Fibroblast of lung (primary cell): ENCODE data around the gene SPTBN2. TPM values are rescaled to one million over a fixed set of nuclear protein-coding genes. Genes with fewer than 3 reads are reported as not detected.
A peak's percentile ranks its signal among the peaks of the same experiment; 100 is the strongest.

Experiments used
- DNase-seq, 2 donors: peaks; one replicate each; pipeline versions ENCODE4 v3.0.0 to v3.0.0-alpha.2; 2010; ENCODE audit warnings: low read depth in 2 of 2
- H2AFZ ChIP-seq: 2 replicates; pipeline ENCODE4 v1.5.1; 2012; ENCODE audit warnings: low read length, control low read depth, inconsistent platforms
- H3K27ac ChIP-seq: 2 replicates; pipeline ENCODE4 v1.5.1; 2011; ENCODE audit warnings: low read length, control low read depth; ENCODE audit not compliant: insufficient read depth
- H3K27me3 ChIP-seq: 2 replicates; pipeline ENCODE4 v1.5.1; 2011; ENCODE audit warnings: mild to moderate bottlenecking, low read length; ENCODE audit not compliant: control insufficient read depth, insufficient read depth
- H3K36me3 ChIP-seq: 2 replicates; pipeline ENCODE4 v1.5.1; 2011; ENCODE audit warnings: low read length; ENCODE audit not compliant: control insufficient read depth, insufficient read depth
- H3K4me1 ChIP-seq: 2 replicates; pipeline ENCODE4 v1.5.1; 2011; ENCODE audit warnings: low read length; ENCODE audit not compliant: control insufficient read depth, insufficient read depth; ENCODE audit errors: extremely low read depth
- H3K4me2 ChIP-seq: 2 replicates; pipeline ENCODE4 v1.5.1; 2011; ENCODE audit warnings: low read length, control low read depth; ENCODE audit not compliant: insufficient read depth; ENCODE audit errors: extremely low read depth
- H3K4me3 ChIP-seq, 4 experiments: fragments of 200-600 bp in 1 of 4; sonication (generic) in 1 of 4; replicated peaks in 1 of 4; 2 replicates each; pipeline ENCODE4 v1.5.1; 2011 to 2016; ENCODE audit warnings: low read length in 4 of 4, low read depth in 3 of 4, mild to moderate bottlenecking in 3 of 4, control low read depth in 2 of 4, inconsistent platforms in 1 of 4, mixed read lengths in 1 of 4; ENCODE audit not compliant: insufficient read depth in 1 of 4; ENCODE audit errors: control extremely low read depth in 1 of 4
- H3K79me2 ChIP-seq: 2 replicates; pipeline ENCODE4 v1.5.1; 2012; ENCODE audit warnings: mild to moderate bottlenecking, low read length, inconsistent platforms; ENCODE audit not compliant: control insufficient read depth, insufficient read depth
- H3K9ac ChIP-seq: 2 replicates; pipeline ENCODE4 v1.5.1; 2011; ENCODE audit warnings: mild to moderate bottlenecking, low read length, control low read depth; ENCODE audit not compliant: insufficient read depth
- H3K9me3 ChIP-seq: 2 replicates; pipeline ENCODE4 v1.5.1; 2012; ENCODE audit warnings: low read depth, low read length; ENCODE audit not compliant: control insufficient read depth, insufficient read depth
- H4K20me1 ChIP-seq: 2 replicates; pipeline ENCODE4 v1.5.1; 2011; ENCODE audit warnings: low read length; ENCODE audit not compliant: control insufficient read depth, insufficient read depth; ENCODE audit errors: extremely low read depth
- CTCF ChIP-seq, 2 donors: IDR thresholded peaks in 1 of 2; conservative IDR thresholded peaks in 1 of 2; 1 replicate in 1 of 2; 2 replicates in 1 of 2; pipeline ENCODE4 v1.5.1; 2011 to 2012; ENCODE audit warnings: low read length in 2 of 2, control low read depth in 1 of 2, inconsistent platforms in 1 of 2, low read depth in 1 of 2, mild to moderate bottlenecking in 1 of 2
- EZH2 ChIP-seq: IDR thresholded peaks from 2 replicates; pipeline ENCODE4 v1.5.1; 2012; ENCODE audit warnings: low read length, control low read depth, mild to moderate bottlenecking; ENCODE audit errors: missing control alignments
- polyA plus RNA-seq, 2 donors: library from polyadenylated mRNA; depleted of rRNA in 1 of 2; stranded (reverse) in 1 of 2; unstranded in 1 of 2; fragments of >200 nt; gene quantifications; 2 replicates each; pipeline ENCODE4 v1.2.1, GENCODE V29; 2011 to 2012; ENCODE audit warnings: missing spikeins in 1 of 2
- total RNA-seq: library from RNA; depleted of rRNA; stranded (reverse); fragments of >200 nt; gene quantifications from 2 replicates; pipeline ENCODE4 v1.2.1, GENCODE V29; 2014

The SPTBN2 gene
- total and polyA plus RNA-seq, 2 donors (not counting 1 experiment from before 2014, with no cell fraction given), result 0.09 to 0.99 TPM

- H3K9me3 ChIP-seq, result no peaks in the 10 kb centered on the region
- H3K4me3 ChIP-seq, result no peak overlapping the region
- no peak for TF ChIP-seq CTCF (conservative IDR thresholded peaks at IDR 0.05 in 1 of 2, IDR thresholded peaks at IDR 0.05 in 1 of 2; ENCODE audit: low read depth in 1 of 2, low read length in 2 of 2)
- no peak for TF ChIP-seq EZH2
- H3K79me2 ChIP-seq, result no peaks in the 10 kb centered on the region
- no peak overlapping the region for H2AFZ ChIP-seq
- no peaks in the 10 kb centered on the region for H3K4me1 ChIP-seq
- H3K27ac ChIP-seq, result no peak overlapping the region
- DNase-seq, result no peak
- H3K4me2 ChIP-seq, result no peak overlapping the region
- H4K20me1 ChIP-seq, result no peaks in the 10 kb centered on the region
- no peak overlapping the region for H3K9ac ChIP-seq
- peaks cover 17% of the 10 kb centered on the region for H3K27me3 ChIP-seq
- no peaks in the 10 kb centered on the region for H3K36me3 ChIP-seq
These were observed 8.0 kb downstream of the SPTBN2 start for GRCh38 chr11:66720899-66721470.

GRCh38 chr11:66720223-66720898 is 8.7 kb downstream of the SPTBN2 start:
- H3K27me3 ChIP-seq, result peaks cover 16% of the 10 kb centered on the region
- H3K4me2 ChIP-seq, result no peak overlapping the region
- no peak overlapping the region for H3K27ac ChIP-seq
- no peaks in the 10 kb centered on the region for H4K20me1 ChIP-seq
- no peaks in the 10 kb centered on the region for H3K79me2 ChIP-seq
- H3K4me1 ChIP-seq, result no peaks in the 10 kb centered on the region
- TF ChIP-seq EZH2 (no peak), CTCF (conservative IDR thresholded peaks at IDR 0.05 in 1 of 2, IDR thresholded peaks at IDR 0.05 in 1 of 2; ENCODE audit: low read depth in 1 of 2, low read length in 2 of 2) (no peak)
- no peaks in the 10 kb centered on the region for H3K36me3 ChIP-seq
- no peak overlapping the region for H2AFZ ChIP-seq
- peak; percentile 18 to 82 for DNase-seq
- H3K9me3 ChIP-seq, result no peaks in the 10 kb centered on the region
- H3K4me3 ChIP-seq, result no peak overlapping the region
- no peak overlapping the region for H3K9ac ChIP-seq

GRCh38 chr11:66719111-66719872 is 9.7 kb downstream of the SPTBN2 start:
- H3K9me3 ChIP-seq, result no peaks in the 10 kb centered on the region
- H3K27me3 ChIP-seq, result peaks cover 9% of the 10 kb centered on the region
- no peak overlapping the region for H3K27ac ChIP-seq
- no peak overlapping the region for H3K4me3 ChIP-seq
- H4K20me1 ChIP-seq, result no peaks in the 10 kb centered on the region
- no peak for DNase-seq
- no peak overlapping the region for H3K4me2 ChIP-seq
- H3K4me1 ChIP-seq, result no peaks in the 10 kb centered on the region
- TF ChIP-seq CTCF (conservative IDR thresholded peaks at IDR 0.05 in 1 of 2, IDR thresholded peaks at IDR 0.05 in 1 of 2; ENCODE audit: low read depth in 1 of 2, low read length in 2 of 2) (no peak), EZH2 (no peak)
- H3K79me2 ChIP-seq, result no peaks in the 10 kb centered on the region
- H3K9ac ChIP-seq, result no peak overlapping the region
- no peaks in the 10 kb centered on the region for H3K36me3 ChIP-seq
- no peak overlapping the region for H2AFZ ChIP-seq
